WTC11 (cell line): ENCODE measurements around the gene ANKRD22. TPM values are rescaled to one million over a fixed set of nuclear protein-coding genes. Genes with fewer than 3 reads are reported as not detected.
A peak's percentile ranks its signal among the peaks of the same experiment; 100 is the strongest.

Experiments
- ATAC-seq: fragments of 200-7000 bp; cut with Tn5 transposase; 2 replicates; pipeline ENCODE4 v1.10.0; 2021; ENCODE audit warnings: mild to moderate bottlenecking, moderate library complexity
- CTCF ChIA-PET: fragments of 300-600 bp; sonication (Branson Sonifier 250); formaldehyde crosslinking; loops from one replicate; lab custom pipeline; 2021; ENCODE audit warnings: antibody characterized with exemption; lab: Charles Lee
- POLR2A ChIA-PET: fragments of 350-600 bp; sonication (Branson Sonifier 250); formaldehyde crosslinking; loops from one replicate; lab custom pipeline; 2021; ENCODE audit warnings: antibody characterized with exemption; lab: Charles Lee
- DNase-seq: peaks from one replicate; pipeline ENCODE4 v3.0.0; 2021; ENCODE audit warnings: low spot score
- H3K27ac Mint-ChIP-seq: 2 replicates; pipeline ENCODE4 v1.8.0; 2021; ENCODE audit warnings: mixed read lengths
- H3K27me3 Mint-ChIP-seq: 2 replicates; pipeline ENCODE4 v1.8.0; 2021; ENCODE audit warnings: low read depth, mild to moderate bottlenecking, moderate library complexity, mixed read lengths
- H3K36me3 Mint-ChIP-seq: 2 replicates; pipeline ENCODE4 v1.8.0; 2021; ENCODE audit warnings: mixed read lengths
- H3K4me1 Mint-ChIP-seq: 2 replicates; pipeline ENCODE4 v1.8.0; 2022; ENCODE audit warnings: mixed read lengths
- H3K4me3 Mint-ChIP-seq: 2 replicates; pipeline ENCODE4 v1.8.0; 2021; ENCODE audit warnings: mild to moderate bottlenecking, moderate library complexity, mixed read lengths
- H3K9me3 Mint-ChIP-seq: 2 replicates; pipeline ENCODE4 v1.8.0; 2021; ENCODE audit warnings: mixed read lengths
- ELF4 ChIP-seq: sonication (generic); formaldehyde crosslinking; IDR thresholded peaks from 2 replicates; pipeline ENCODE4 v1.8.1; 2022; ENCODE audit warnings: low read depth, mild to moderate bottlenecking, moderate library complexity, missing genetic modification reagents
- EMX1 ChIP-seq: fragments of 250-450 bp; sonication (Bioruptor Pico); IDR thresholded peaks from 2 replicates; pipeline ENCODE4 v1.8.0; 2021; ENCODE audit warnings: mild to moderate bottlenecking
- FOXK1 ChIP-seq: sonication (generic); formaldehyde crosslinking; IDR thresholded peaks from 2 replicates; pipeline ENCODE4 v1.8.0; 2022; ENCODE audit warnings: mild to moderate bottlenecking, moderate library complexity, missing genetic modification reagents
- IRF2 ChIP-seq: sonication (generic); formaldehyde crosslinking; IDR thresholded peaks from 2 replicates; pipeline ENCODE4 v1.8.0; 2022; ENCODE audit warnings: low read depth, missing genetic modification reagents, borderline replicate concordance
- JUN ChIP-seq: sonication (generic); formaldehyde crosslinking; IDR thresholded peaks from 2 replicates; pipeline ENCODE4 v1.8.0; 2023; ENCODE audit warnings: mild to moderate bottlenecking, missing genetic modification reagents
- MYBL2 ChIP-seq: sonication (generic); formaldehyde crosslinking; IDR thresholded peaks from 2 replicates; pipeline ENCODE4 v1.8.1; 2023; ENCODE audit warnings: mild to moderate bottlenecking, moderate library complexity, missing genetic modification reagents
- NR1H2 ChIP-seq: sonication (generic); formaldehyde crosslinking; IDR thresholded peaks from 2 replicates; pipeline ENCODE4 v1.9.0; 2021; ENCODE audit warnings: mild to moderate bottlenecking, moderate library complexity, missing genetic modification reagents
- OVOL2 ChIP-seq: fragments of 250-450 bp; sonication (Bioruptor Pico); IDR thresholded peaks from 2 replicates; pipeline ENCODE4 v1.9.0; 2021; ENCODE audit warnings: mild to moderate bottlenecking, borderline replicate concordance
- RELA ChIP-seq: sonication (generic); formaldehyde crosslinking; IDR thresholded peaks from 2 replicates; pipeline ENCODE4 v1.8.1; 2022; ENCODE audit warnings: missing genetic modification reagents, mild to moderate bottlenecking, borderline replicate concordance
- ZNF121 ChIP-seq: sonication (generic); formaldehyde crosslinking; IDR thresholded peaks from 2 replicates; pipeline ENCODE4 v1.8.0; 2023; ENCODE audit warnings: missing genetic modification reagents
- ZNF219 ChIP-seq: sonication (generic); formaldehyde crosslinking; IDR thresholded peaks from 2 replicates; pipeline ENCODE4 v1.8.0; 2023; ENCODE audit warnings: missing genetic modification reagents, mild to moderate bottlenecking, borderline replicate concordance
- ZNF416 ChIP-seq: fragments of 250-450 bp; sonication (Bioruptor Pico); IDR thresholded peaks from 2 replicates; pipeline ENCODE4 v1.9.0; 2021; ENCODE audit warnings: mild to moderate bottlenecking, inconsistent platforms
- total RNA-seq: library from RNA; stranded (reverse); gene quantifications from 3 replicates; pipeline ENCODE4 v1.2.3, GENCODE V29; 2021
- TF ChIP-seq, protein P1 (sequence below): sonication (generic); formaldehyde crosslinking; IDR thresholded peaks from 2 replicates; pipeline ENCODE4 v1.8.0; 2023; ENCODE audit warnings: missing genetic modification reagents, mild to moderate bottlenecking, borderline replicate concordance
- TF ChIP-seq, protein P2 (sequence below): sonication (generic); formaldehyde crosslinking; IDR thresholded peaks from 2 replicates; pipeline ENCODE4 v1.8.1; 2022; ENCODE audit warnings: missing genetic modification reagents, borderline replicate concordance
- TF ChIP-seq, protein P3 (sequence below): sonication (generic); formaldehyde crosslinking; conservative IDR thresholded peaks from 2 replicates; pipeline ENCODE4 v1.8.1; 2023; ENCODE audit warnings: mild to moderate bottlenecking, low read depth, missing genetic modification reagents, moderate library complexity
- TF ChIP-seq, protein P4 (sequence below): sonication (generic); formaldehyde crosslinking; IDR thresholded peaks from 2 replicates; pipeline ENCODE4 v1.8.0; 2023; ENCODE audit warnings: missing genetic modification reagents
- TF ChIP-seq, protein P5 (sequence below): sonication (generic); formaldehyde crosslinking; IDR thresholded peaks from 2 replicates; pipeline ENCODE4 v1.8.0; 2022; ENCODE audit warnings: mild to moderate bottlenecking, missing genetic modification reagents
- TF ChIP-seq, protein P6 (sequence below): sonication (generic); formaldehyde crosslinking; IDR thresholded peaks from 2 replicates; pipeline ENCODE4 v1.8.1; 2023; ENCODE audit warnings: mild to moderate bottlenecking, missing genetic modification reagents
- TF ChIP-seq, protein P7 (sequence below): sonication (generic); formaldehyde crosslinking; IDR thresholded peaks from 2 replicates; pipeline ENCODE4 v1.8.0; 2022; ENCODE audit warnings: mild to moderate bottlenecking, missing genetic modification reagents

ANKRD22 gene
- total RNA-seq, 1 experiment from 2014 or later: not detected

DNA sequence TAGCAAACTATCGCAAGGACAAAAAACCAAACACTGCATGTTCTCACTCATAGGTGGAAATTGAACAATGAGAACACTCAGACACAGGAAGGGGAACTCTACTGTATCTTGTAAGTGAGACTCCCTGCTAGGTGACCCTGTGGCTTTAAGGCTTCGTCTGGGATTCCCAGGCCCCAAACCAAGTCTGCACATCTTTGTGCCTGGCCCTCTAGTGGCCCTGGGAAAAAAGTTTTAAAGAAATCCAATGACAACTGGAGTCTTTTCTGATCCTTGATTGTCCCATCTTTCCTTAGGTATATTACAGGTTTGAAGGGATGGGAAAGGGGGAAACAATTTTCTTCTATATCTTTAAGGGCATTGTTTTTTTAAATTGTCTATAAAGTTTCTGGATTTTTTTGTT, 59.7 kb downstream of the ANKRD22 start (continued):
- TF ChIP-seq, protein P1, sequence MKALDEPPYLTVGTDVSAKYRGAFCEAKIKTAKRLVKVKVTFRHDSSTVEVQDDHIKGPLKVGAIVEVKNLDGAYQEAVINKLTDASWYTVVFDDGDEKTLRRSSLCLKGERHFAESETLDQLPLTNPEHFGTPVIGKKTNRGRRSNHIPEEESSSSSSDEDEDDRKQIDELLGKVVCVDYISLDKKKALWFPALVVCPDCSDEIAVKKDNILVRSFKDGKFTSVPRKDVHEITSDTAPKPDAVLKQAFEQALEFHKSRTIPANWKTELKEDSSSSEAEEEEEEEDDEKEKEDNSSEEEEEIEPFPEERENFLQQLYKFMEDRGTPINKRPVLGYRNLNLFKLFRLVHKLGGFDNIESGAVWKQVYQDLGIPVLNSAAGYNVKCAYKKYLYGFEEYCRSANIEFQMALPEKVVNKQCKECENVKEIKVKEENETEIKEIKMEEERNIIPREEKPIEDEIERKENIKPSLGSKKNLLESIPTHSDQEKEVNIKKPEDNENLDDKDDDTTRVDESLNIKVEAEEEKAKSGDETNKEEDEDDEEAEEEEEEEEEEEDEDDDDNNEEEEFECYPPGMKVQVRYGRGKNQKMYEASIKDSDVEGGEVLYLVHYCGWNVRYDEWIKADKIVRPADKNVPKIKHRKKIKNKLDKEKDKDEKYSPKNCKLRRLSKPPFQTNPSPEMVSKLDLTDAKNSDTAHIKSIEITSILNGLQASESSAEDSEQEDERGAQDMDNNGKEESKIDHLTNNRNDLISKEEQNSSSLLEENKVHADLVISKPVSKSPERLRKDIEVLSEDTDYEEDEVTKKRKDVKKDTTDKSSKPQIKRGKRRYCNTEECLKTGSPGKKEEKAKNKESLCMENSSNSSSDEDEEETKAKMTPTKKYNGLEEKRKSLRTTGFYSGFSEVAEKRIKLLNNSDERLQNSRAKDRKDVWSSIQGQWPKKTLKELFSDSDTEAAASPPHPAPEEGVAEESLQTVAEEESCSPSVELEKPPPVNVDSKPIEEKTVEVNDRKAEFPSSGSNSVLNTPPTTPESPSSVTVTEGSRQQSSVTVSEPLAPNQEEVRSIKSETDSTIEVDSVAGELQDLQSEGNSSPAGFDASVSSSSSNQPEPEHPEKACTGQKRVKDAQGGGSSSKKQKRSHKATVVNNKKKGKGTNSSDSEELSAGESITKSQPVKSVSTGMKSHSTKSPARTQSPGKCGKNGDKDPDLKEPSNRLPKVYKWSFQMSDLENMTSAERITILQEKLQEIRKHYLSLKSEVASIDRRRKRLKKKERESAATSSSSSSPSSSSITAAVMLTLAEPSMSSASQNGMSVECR (CRISPR knock-in tag): no peak
- TF ChIP-seq, protein P2, sequence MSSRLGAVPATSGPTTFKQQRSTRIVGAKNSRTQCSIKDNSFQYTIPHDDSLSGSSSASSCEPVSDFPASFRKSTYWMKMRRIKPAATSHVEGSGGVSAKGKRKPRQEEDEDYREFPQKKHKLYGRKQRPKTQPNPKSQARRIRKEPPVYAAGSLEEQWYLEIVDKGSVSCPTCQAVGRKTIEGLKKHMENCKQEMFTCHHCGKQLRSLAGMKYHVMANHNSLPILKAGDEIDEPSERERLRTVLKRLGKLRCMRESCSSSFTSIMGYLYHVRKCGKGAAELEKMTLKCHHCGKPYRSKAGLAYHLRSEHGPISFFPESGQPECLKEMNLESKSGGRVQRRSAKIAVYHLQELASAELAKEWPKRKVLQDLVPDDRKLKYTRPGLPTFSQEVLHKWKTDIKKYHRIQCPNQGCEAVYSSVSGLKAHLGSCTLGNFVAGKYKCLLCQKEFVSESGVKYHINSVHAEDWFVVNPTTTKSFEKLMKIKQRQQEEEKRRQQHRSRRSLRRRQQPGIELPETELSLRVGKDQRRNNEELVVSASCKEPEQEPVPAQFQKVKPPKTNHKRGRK (CRISPR knock-in tag): no peak
- TF ChIP-seq MYBL2 (CRISPR knock-in tag): no peak
- TF ChIP-seq ELF4 (CRISPR knock-in tag): no peak
- TF ChIP-seq, protein P3, sequence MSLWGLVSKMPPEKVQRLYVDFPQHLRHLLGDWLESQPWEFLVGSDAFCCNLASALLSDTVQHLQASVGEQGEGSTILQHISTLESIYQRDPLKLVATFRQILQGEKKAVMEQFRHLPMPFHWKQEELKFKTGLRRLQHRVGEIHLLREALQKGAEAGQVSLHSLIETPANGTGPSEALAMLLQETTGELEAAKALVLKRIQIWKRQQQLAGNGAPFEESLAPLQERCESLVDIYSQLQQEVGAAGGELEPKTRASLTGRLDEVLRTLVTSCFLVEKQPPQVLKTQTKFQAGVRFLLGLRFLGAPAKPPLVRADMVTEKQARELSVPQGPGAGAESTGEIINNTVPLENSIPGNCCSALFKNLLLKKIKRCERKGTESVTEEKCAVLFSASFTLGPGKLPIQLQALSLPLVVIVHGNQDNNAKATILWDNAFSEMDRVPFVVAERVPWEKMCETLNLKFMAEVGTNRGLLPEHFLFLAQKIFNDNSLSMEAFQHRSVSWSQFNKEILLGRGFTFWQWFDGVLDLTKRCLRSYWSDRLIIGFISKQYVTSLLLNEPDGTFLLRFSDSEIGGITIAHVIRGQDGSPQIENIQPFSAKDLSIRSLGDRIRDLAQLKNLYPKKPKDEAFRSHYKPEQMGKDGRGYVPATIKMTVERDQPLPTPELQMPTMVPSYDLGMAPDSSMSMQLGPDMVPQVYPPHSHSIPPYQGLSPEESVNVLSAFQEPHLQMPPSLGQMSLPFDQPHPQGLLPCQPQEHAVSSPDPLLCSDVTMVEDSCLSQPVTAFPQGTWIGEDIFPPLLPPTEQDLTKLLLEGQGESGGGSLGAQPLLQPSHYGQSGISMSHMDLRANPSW: no peak
- no peak for TF ChIP-seq IRF2
- no peak for TF ChIP-seq EMX1 (CRISPR knock-in tag)
- TF ChIP-seq, protein P4, sequence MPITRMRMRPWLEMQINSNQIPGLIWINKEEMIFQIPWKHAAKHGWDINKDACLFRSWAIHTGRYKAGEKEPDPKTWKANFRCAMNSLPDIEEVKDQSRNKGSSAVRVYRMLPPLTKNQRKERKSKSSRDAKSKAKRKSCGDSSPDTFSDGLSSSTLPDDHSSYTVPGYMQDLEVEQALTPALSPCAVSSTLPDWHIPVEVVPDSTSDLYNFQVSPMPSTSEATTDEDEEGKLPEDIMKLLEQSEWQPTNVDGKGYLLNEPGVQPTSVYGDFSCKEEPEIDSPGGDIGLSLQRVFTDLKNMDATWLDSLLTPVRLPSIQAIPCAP (CRISPR knock-in tag): no peak
- no peak for TF ChIP-seq RELA
- TF ChIP-seq, protein P5, sequence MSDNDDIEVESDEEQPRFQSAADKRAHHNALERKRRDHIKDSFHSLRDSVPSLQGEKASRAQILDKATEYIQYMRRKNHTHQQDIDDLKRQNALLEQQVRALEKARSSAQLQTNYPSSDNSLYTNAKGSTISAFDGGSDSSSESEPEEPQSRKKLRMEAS: no peak
- TF ChIP-seq ZNF219 (CRISPR knock-in tag): no peak
- TF ChIP-seq NR1H2 (CRISPR knock-in tag): no peak
- TF ChIP-seq, protein P6, sequence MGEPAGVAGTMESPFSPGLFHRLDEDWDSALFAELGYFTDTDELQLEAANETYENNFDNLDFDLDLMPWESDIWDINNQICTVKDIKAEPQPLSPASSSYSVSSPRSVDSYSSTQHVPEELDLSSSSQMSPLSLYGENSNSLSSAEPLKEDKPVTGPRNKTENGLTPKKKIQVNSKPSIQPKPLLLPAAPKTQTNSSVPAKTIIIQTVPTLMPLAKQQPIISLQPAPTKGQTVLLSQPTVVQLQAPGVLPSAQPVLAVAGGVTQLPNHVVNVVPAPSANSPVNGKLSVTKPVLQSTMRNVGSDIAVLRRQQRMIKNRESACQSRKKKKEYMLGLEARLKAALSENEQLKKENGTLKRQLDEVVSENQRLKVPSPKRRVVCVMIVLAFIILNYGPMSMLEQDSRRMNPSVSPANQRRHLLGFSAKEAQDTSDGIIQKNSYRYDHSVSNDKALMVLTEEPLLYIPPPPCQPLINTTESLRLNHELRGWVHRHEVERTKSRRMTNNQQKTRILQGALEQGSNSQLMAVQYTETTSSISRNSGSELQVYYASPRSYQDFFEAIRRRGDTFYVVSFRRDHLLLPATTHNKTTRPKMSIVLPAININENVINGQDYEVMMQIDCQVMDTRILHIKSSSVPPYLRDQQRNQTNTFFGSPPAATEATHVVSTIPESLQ (CRISPR knock-in tag): no peak

DNA sequence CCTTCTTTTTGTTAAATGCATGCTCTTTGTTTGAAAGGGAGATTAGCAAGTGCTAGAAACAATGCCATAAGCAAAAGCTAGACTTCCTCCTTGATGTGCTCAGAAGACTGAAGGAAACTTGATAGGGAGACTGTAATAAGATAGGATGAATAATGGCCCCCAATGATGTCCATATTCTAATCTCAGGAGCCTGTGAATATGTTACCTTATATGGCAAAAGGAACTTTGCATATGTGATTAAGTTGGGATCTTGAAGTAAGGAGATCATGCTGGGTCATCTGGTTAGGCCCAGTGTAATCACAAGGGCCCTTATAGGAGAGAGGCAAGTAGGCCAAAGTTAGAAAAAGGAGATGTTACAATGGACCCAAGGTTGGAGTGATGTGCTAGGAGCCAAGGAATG, 62.7 kb downstream of the ANKRD22 start:
- ChIA-PET POLR2A (no interaction called here), CTCF (interaction anchor here (3.3 kb wide), 1 partner anchor 60 kb away, joined by 24 read pairs; no protein-coding TSS in a partner anchor)
- no peak overlapping the region for H3K27ac Mint-ChIP-seq
- no peak overlapping the region for H3K4me3 Mint-ChIP-seq
- ATAC-seq (peak; percentile 29), DNase-seq (no peak)
- H3K9me3 Mint-ChIP-seq: 0 out of 2 replicates have a peak, but pooled peaks cover 4% of the 10 kb centered on the region
- H3K27me3 Mint-ChIP-seq: no peaks in the 10 kb centered on the region
- no peaks in the 10 kb centered on the region for H3K36me3 Mint-ChIP-seq
- TF ChIP-seq, protein P2 (CRISPR knock-in tag): no peak
- no peak for TF ChIP-seq OVOL2 (CRISPR knock-in tag)
- TF ChIP-seq FOXK1 (CRISPR knock-in tag): no peak
- TF ChIP-seq ZNF416: no peak
- no peak for TF ChIP-seq RELA
- TF ChIP-seq, protein P7, sequence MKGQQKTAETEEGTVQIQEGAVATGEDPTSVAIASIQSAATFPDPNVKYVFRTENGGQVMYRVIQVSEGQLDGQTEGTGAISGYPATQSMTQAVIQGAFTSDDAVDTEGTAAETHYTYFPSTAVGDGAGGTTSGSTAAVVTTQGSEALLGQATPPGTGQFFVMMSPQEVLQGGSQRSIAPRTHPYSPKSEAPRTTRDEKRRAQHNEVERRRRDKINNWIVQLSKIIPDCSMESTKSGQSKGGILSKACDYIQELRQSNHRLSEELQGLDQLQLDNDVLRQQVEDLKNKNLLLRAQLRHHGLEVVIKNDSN (CRISPR knock-in tag): no peak
- TF ChIP-seq ZNF121 (CRISPR knock-in tag): no peak
- TF ChIP-seq JUN (CRISPR knock-in tag): no peak
- TF ChIP-seq, all 79 proteins: peak for 0
- H3K4me1 Mint-ChIP-seq: peaks cover 6% of the 10 kb centered on the region; the same call in 1 of the 2 replicates
